ENCODE results near the gene SLC2A6. TPM values are rescaled to one million over a fixed set of nuclear protein-coding genes. Genes with fewer than 3 reads are reported as not detected.

SLC2A6 gene
- total RNA-seq, 1 experiment from 2014 or later = 10.7 TPM

- TF ChIP-seq CEBPB (IDR thresholded peaks at IDR 0.05; ENCODE audit: low read depth) (no peak), EGR1 (IDR thresholded peaks at IDR 0.05; ENCODE audit: low read depth) (no peak), EZH2 (IDR thresholded peaks at IDR 0.05) (no peak), SIN3A (IDR thresholded peaks at IDR 0.05; ENCODE audit: low read depth) (no peak), JUND (IDR thresholded peaks at IDR 0.05) (no peak)
Observed at GRCh38 chr9:133492061-133493021, 13.4 kb upstream of the SLC2A6 start (continued).

- no peak overlapping the region for H2AFZ ChIP-seq (ENCODE audit: low read depth, low read length, poor library complexity, severe bottlenecking)
- no peak for TF ChIP-seq EZH2 (IDR thresholded peaks at IDR 0.05)
- TF ChIP-seq YY1 (IDR thresholded peaks at IDR 0.05; ENCODE audit: extremely low read depth, insufficient replicate concordance, low read depth, low read length) = no peak
- no peak for TF ChIP-seq CBX3 (IDR thresholded peaks at IDR 0.05; ENCODE audit: low read depth)
- no peak for TF ChIP-seq SIN3A (IDR thresholded peaks at IDR 0.05; ENCODE audit: low read depth)
- TF ChIP-seq POLR2AphosphoS5 (IDR thresholded peaks at IDR 0.05; ENCODE audit: low read depth, low read length) = no peak
- TF ChIP-seq SP1 (IDR thresholded peaks at IDR 0.05; ENCODE audit: low read depth) = no peak
- TF ChIP-seq ELF1 (IDR thresholded peaks at IDR 0.05; ENCODE audit: borderline replicate concordance, low read depth) = no peak
- TF ChIP-seq CEBPB (IDR thresholded peaks at IDR 0.05; ENCODE audit: low read depth) = no peak
- TF ChIP-seq RAD21 (IDR thresholded peaks at IDR 0.05; ENCODE audit: low read depth) = no peak
- TF ChIP-seq JUND (IDR thresholded peaks at IDR 0.05) = no peak
- CTCF ChIA-PET = no interaction called here
- DNase-seq (ENCODE audit: low read depth, low spot score) (no peak), ATAC-seq (no peak)
- H3K27me3 ChIP-seq (ENCODE audit: insufficient read depth, low read length) = no peaks in the 10 kb centered on the region
- H3K4me3 ChIP-seq (replicated peaks in 1 of 2; ENCODE audit: low read depth in 1 of 2, low read length in 2 of 2) = no peak overlapping the region
- BruUV-seq (replicated peaks) = no TSS peak
- H4K20me1 ChIP-seq (ENCODE audit: insufficient read depth) = no peaks in the 10 kb centered on the region
- POLR2A ChIA-PET = no interaction called here
- no peaks in the 10 kb centered on the region for H3K9me3 ChIP-seq (ENCODE audit: control insufficient read depth in 1 of 2, insufficient read depth in 1 of 2, low read depth in 1 of 2, low read length in 2 of 2)
- H3K36me3 ChIP-seq (ENCODE audit: control insufficient read depth in 1 of 2, insufficient read depth in 2 of 2, low read length in 2 of 2) = no peaks in the 10 kb centered on the region
- no peaks in the 10 kb centered on the region for H3K9me2 ChIP-seq (ENCODE audit: insufficient read depth)
- H3K4me1 ChIP-seq (ENCODE audit: control insufficient read depth in 1 of 2, insufficient read depth in 2 of 2, low read length in 2 of 2) = peaks cover 0 to 4% of the 10 kb centered on the region in 2 experiments; a peak in 1 of 4 replicates
- no peak overlapping the region for H3K27ac ChIP-seq (ENCODE audit: low read depth, low read length)
- no peak overlapping the region for H3K9ac ChIP-seq (ENCODE audit: low read length)
- intact Hi-C loops (cut with micrococcal nuclease) = no loop called here
- no peaks in the 10 kb centered on the region for H3K79me2 ChIP-seq (ENCODE audit: insufficient read depth, low read length)
- H3K4me2 ChIP-seq (ENCODE audit: low read length) = no peak overlapping the region
- RAD21 ChIA-PET (ENCODE audit: low non-redundant PET in 1 of 2, low total read pairs in 2 of 2, uncharacterized antibody in 2 of 2, unreplicated experiment in 2 of 2) = no interaction called here
Observed at GRCh38 chr9:133491656-133491925, 12.7 kb upstream of the SLC2A6 start.

All from HCT116 (cell line).